Measurements from ENCODE around the gene OBSCN.

OBSCN gene

GRCh38 chr1:228190778-228191177 is 17.1 kb upstream of the OBSCN start:
- DNase-seq = no peak

GRCh38 chr1:228194436-228194835 is 13.4 kb upstream of the OBSCN start:
- DNase-seq = no peak

- DNase-seq = no peak
Observed at GRCh38 chr1:228194921-228195812, 12.7 kb upstream of the OBSCN start.

- DNase-seq = no peak
Observed at GRCh38 chr1:228197555-228198147, 10.2 kb upstream of the OBSCN start.

GRCh38 chr1:228198977-228199590 is 8.8 kb upstream of the OBSCN start:
- DNase-seq = no peak

GRCh38 chr1:228204958-228205357 is 2.9 kb upstream of the OBSCN start:
- DNase-seq = no peak

GRCh38 chr1:228205526-228206436 is 2.1 kb upstream of the OBSCN start:
- DNase-seq = no peak

- DNase-seq = no peak
Observed at GRCh38 chr1:228206582-228207351, 1.1 kb upstream of the OBSCN start.

GRCh38 chr1:228207381-228207810 is 448 bp upstream of the OBSCN start:
- DNase-seq = no peak

- no peak for DNase-seq
Observed at GRCh38 chr1:228208831-228209551, 1.1 kb downstream of the OBSCN start.

- no peak for DNase-seq
Observed at GRCh38 chr1:228209657-228210056, 1.8 kb downstream of the OBSCN start.

- DNase-seq = no peak
Observed at GRCh38 chr1:228210076-228210651, 2.3 kb downstream of the OBSCN start.

- DNase-seq = no peak
Observed at GRCh38 chr1:228210712-228211530, 3.1 kb downstream of the OBSCN start.

GRCh38 chr1:228211531-228212414 is 3.9 kb downstream of the OBSCN start:
- DNase-seq = no peak

GRCh38 chr1:228212415-228212965 is 4.6 kb downstream of the OBSCN start:
- no peak for DNase-seq

GRCh38 chr1:228212966-228213844 is 5.4 kb downstream of the OBSCN start:
- DNase-seq = peak; percentile 73

All from fibroblast of skin of right quadriceps (primary cell).